Measurements from ENCODE around the gene ZNF878. TPM values are rescaled to one million over a fixed set of nuclear protein-coding genes. Genes with fewer than 3 reads are reported as not detected.

Gene ZNF878
- total and polyA plus RNA-seq, 2 donors, result 0.23 to 0.38 TPM

GRCh38 chr19:11995174-11995573 lies 57.6 kb downstream of the ZNF878 start:
- WGBS, result 95% methylated on average over 1 of the region's 1 CpG
- DNase-seq (ENCODE audit: low read depth in 6 of 9, low spot score in 9 of 9), result no peak
- H3K4me3 ChIP-seq (ENCODE audit: low read length in 2 of 2), result no peak overlapping the region

More at GRCh38 chr19:11995174-11995573, 57.6 kb downstream of the ZNF878 start:
- Histone ChIP-seq H3K36me3 (ENCODE audit: control insufficient read depth in 2 of 2, insufficient read depth in 2 of 2, low read length in 1 of 2) (peaks cover 10 to 16% of the 10 kb centered on the region in 2 donors), H3K9me3 (ENCODE audit: control insufficient read depth in 2 of 2, insufficient read depth in 1 of 2, low read length in 1 of 2) (peaks cover 0 to 7% of the 10 kb centered on the region in 2 donors), H3K27ac (ENCODE audit: low read depth in 1 of 2, low read length in 1 of 2) (no peak overlapping the region), H3K27me3 (ENCODE audit: control insufficient read depth in 2 of 2, insufficient read depth in 1 of 2, low read length in 1 of 2) (no peaks in the 10 kb centered on the region), H3K4me1 (ENCODE audit: control insufficient read depth in 2 of 2, insufficient read depth in 2 of 2, low read length in 2 of 2) (no peaks in the 10 kb centered on the region)

Other genes starting within 250 kb of the ZNF878 start
- 8.9 TPM for gene ZNF440, start 238.7 kb downstream of the ZNF878 start, total RNA-seq
- gene ZNF440, start 238.7 kb downstream of the ZNF878 start, polyA plus RNA-seq, result 19.0 TPM
- gene ZNF439, start 204.2 kb downstream of the ZNF878 start, total RNA-seq, result 15.2 TPM
- 28.7 TPM for gene ZNF439, start 204.2 kb downstream of the ZNF878 start, polyA plus RNA-seq
- 5.1 TPM for gene ZNF69, start 165.2 kb downstream of the ZNF878 start, total RNA-seq
- gene ZNF69, start 165.2 kb downstream of the ZNF878 start, polyA plus RNA-seq, result 9.4 TPM
- gene ZNF700, start 127.9 kb downstream of the ZNF878 start, total RNA-seq, result 13.6 TPM
- gene ZNF700, start 127.9 kb downstream of the ZNF878 start, polyA plus RNA-seq, result 42.6 TPM
- gene ZNF763, start 87.9 kb downstream of the ZNF878 start, total RNA-seq, result 4.4 TPM
- 9.9 TPM for gene ZNF763, start 87.9 kb downstream of the ZNF878 start, polyA plus RNA-seq
- gene ZNF433, start 17.3 kb downstream of the ZNF878 start, total RNA-seq, result 2.0 TPM
- 6.3 TPM for gene ZNF433, start 17.3 kb downstream of the ZNF878 start, polyA plus RNA-seq
- gene ZNF844, start 11.8 kb upstream of the ZNF878 start, total RNA-seq, result 4.6 TPM
- gene ZNF844, start 11.8 kb upstream of the ZNF878 start, polyA plus RNA-seq, result 7.0 TPM
- 7.7 TPM for gene ZNF20, start 87.4 kb upstream of the ZNF878 start, total RNA-seq
- 3.7 TPM for gene ZNF20, start 87.4 kb upstream of the ZNF878 start, polyA plus RNA-seq
- 4.8 TPM for gene ZNF625, start 103.8 kb upstream of the ZNF878 start, total RNA-seq
- gene ZNF625, start 103.8 kb upstream of the ZNF878 start, polyA plus RNA-seq, result 1.9 TPM
- gene ZNF136, start 110.1 kb upstream of the ZNF878 start, total RNA-seq, result 10.7 TPM
- 8.3 TPM for gene ZNF136, start 110.1 kb upstream of the ZNF878 start, polyA plus RNA-seq
- 7.1 TPM for gene ZNF44, start 241.9 kb upstream of the ZNF878 start, total RNA-seq
- 16.3 TPM for gene ZNF44, start 241.9 kb upstream of the ZNF878 start, polyA plus RNA-seq

Data from thymus (tissue), 11 donors.